AG09309 (cell line): ENCODE measurements around the gene KHNYN.

Source experiments
- DNase-seq: peaks from one replicate; pipeline ENCODE4 v3.0.0-alpha.2; 2010; ENCODE audit warnings: low read depth
- H3K4me3 ChIP-seq: 2 replicates; pipeline ENCODE4 v1.5.1; 2011; ENCODE audit warnings: mild to moderate bottlenecking, low read depth, low read length, moderate library complexity; ENCODE audit not compliant: control insufficient read depth
- CTCF ChIP-seq: IDR thresholded peaks from 2 replicates; pipeline ENCODE4 v1.5.1; 2011; ENCODE audit warnings: mild to moderate bottlenecking, low read depth, low read length, inconsistent platforms; ENCODE audit not compliant: insufficient read depth, control insufficient read depth; ENCODE audit errors: missing control alignments

The KHNYN gene

GRCh38 chr14:24409192-24409591 is 20.6 kb upstream of the KHNYN start:
- no peak for DNase-seq
- no peak overlapping the region for H3K4me3 ChIP-seq
- TF ChIP-seq CTCF: no peak

GRCh38 chr14:24409956-24410355 is 19.8 kb upstream of the KHNYN start:
- no peak for DNase-seq
- H3K4me3 ChIP-seq: no peak overlapping the region
- no peak for TF ChIP-seq CTCF

DNA sequence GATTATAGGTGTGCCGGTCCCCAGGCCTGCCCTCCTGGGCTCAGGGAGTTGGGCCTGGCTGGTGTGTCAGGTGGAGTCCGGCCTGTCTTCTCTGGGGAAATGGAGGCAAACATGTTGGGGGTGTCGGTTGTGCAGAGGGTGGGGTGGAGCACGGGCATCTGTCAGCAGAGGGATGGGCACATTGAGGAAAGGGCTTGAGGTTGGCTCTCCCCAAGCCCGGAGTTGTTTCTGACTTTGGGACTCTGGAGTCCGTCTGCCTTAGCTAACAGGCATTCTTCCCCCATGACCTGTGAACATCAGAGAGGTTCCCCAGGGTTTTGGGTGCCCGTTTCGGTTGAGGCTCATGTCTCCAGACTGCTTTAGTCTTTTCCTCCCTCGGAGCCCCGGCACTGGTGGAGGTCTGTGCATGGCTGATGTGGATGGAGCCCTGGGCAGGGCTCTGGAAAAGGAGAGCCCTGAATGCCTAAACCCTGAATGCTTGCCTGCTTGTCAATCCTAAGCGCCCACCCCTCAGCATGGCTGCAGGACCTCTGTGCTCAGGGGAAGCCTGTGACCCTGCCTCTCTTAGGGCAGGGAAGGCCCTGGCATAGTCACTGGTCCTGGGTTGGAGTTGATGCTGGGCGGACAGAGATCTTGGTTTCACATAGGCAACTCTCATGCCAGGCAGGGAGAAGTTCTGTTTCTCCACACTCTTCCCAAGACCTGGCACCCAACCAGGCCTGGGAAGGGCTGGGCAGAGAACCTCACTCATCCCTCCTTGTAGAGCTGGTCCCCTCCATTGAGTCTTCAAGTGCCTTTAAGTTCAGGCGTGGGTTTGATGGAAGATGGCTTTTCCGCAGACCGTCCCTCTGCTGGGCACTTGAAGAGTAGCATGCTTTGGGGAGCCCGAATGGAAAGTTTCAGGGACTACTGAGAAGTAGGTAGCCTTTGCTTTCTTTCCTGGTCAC is 18.0 kb upstream of the KHNYN start:
- peak; percentile 11 for DNase-seq
- H3K4me3 ChIP-seq: no peak overlapping the region
- TF ChIP-seq CTCF: peak; percentile 77

- TF ChIP-seq CTCF: no peak
- no peak overlapping the region for H3K4me3 ChIP-seq
- DNase-seq: no peak
Measured at GRCh38 chr14:24414077-24414476, 15.7 kb upstream of the KHNYN start.

GRCh38 chr14:24414732-24415420 is 14.9 kb upstream of the KHNYN start:
- no peak for TF ChIP-seq CTCF
- DNase-seq: no peak
- no peak overlapping the region for H3K4me3 ChIP-seq

- no peak for DNase-seq
- TF ChIP-seq CTCF: no peak
- no peak overlapping the region for H3K4me3 ChIP-seq
Measured at GRCh38 chr14:24415421-24416253, 14.1 kb upstream of the KHNYN start.
